Stimulated activated CD8-positive, alpha-beta memory T cell treated with anti-CD3 and anti-CD28 coated beads, Interleukin-15, amount 100 ng/mL, for 48 hours (primary cell): ENCODE results near the gene DAP.
"Not testable (repeated sequence)": the region's sequence is repeated elsewhere in the genome, so short reads cannot be mapped to it uniquely, and the experiment has no call there.

Experiments used
- DNase-seq, 2 donors: peaks; one replicate each; pipeline ENCODE4 v3.0.0-alpha.2; 2020; ENCODE audit warnings: low read depth in 2 of 2

The DAP gene

DNA sequence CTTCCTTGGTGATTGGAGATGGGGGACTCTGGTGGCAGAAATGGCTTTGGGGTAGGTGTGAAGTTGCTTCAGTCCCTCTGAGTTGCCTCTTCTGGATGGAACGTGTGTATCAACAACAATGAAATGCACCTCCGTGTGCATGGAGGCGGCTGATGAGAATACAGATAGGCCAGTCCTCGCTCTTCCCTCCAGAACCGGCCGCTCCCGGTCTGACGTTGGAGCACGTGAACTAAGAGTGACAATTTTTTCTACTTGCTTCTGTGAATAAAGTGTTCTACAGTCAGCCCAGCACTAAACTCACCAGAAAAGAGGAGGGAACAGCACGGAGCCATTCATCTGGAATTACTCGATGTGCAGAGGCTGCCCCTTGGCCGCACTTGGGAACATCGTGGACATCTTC is 106.5 kb downstream of the DAP start:
- DNase-seq: no peak

DNA sequence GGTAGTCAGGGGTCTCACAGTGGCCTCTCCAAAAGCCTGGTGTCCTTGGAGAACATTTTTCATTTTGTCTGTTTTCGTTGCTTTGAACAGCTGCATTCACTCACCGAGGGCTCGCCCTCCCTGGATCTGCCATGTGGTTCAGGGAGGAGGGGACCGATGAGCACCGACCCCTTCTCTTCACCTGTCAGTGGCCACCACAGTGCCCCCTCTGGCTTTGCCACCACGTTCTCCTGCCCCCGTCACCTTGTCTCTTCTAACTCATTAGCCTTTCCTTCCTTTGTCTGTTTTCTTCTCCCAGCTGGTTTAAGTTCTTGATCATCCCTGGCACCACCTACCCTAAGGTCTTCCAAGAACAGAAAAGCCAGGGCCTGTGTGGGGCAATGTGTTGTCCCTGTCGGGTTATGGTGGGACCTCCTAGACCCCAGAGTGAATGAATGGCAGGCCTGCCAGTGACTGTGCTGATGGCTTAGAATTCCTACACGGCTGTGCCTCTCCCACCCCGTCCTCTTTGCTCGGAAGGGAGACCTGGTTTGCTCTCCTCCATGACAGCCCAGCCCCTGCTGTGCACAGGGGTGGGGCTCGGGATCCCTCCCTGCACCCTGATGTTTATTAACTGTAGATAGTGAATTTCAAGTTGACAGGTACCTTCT is 107.2 kb downstream of the DAP start:
- DNase-seq: no peak

DNA sequence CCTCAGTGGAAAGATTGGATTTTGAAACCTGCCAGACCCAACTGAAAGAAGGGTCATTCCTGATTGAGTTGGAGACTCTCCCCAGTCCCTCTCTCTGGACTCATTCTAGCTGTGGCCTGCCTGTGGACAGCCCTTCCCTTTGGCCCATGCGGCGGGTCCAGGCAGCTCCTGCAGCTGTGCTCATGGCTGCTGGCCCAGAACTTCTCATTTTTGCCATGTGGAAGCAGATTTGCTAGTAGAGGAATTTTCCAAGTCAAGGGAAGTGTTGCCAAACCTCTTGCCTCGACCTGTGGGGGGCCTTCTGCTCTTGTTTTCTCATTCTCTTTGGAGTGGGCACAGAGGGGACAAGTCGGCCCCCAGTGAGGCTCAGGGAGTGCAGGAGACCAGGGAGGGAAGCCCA is 108.0 kb downstream of the DAP start:
- DNase-seq: no peak

DNA sequence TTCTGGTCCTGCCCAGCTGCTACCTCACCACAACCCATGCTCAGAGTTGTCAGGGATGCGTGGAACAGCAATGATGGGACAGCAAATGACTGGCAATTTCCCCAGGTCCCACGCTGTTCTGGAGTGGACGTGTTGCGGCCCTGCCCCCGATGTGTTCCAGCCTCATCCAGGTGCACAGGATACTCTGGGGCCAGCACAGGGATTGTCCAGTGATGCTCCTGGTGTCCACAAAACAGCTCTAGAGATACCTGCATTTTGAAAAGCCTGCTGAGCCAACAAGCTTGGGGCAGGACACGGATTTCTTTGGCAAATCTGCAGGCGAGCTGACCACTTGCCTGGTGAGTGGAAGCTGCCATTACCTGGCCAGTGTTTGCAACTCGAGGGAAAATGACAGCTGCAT is 108.4 kb downstream of the DAP start:
- no peak for DNase-seq

DNA sequence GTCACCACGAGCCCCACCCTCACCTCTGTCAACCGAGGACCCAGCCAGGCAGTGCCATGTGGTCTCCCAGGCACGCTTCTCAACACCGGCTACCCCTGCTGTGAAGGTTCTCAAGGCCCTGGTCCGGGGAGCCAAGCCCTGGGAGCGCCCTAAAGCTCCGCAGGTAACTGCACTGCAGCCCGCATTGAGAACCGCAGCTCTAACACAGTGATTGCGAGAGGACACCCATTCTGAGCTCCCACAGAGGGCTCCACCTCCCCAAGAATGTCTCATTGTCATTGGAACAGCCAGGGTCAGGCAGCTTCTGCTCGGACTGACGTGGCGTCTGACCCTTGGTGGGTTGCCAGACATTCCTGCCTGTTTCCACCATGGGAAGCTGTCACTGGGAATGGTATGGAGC is 108.9 kb downstream of the DAP start:
- DNase-seq: no peak

DNA sequence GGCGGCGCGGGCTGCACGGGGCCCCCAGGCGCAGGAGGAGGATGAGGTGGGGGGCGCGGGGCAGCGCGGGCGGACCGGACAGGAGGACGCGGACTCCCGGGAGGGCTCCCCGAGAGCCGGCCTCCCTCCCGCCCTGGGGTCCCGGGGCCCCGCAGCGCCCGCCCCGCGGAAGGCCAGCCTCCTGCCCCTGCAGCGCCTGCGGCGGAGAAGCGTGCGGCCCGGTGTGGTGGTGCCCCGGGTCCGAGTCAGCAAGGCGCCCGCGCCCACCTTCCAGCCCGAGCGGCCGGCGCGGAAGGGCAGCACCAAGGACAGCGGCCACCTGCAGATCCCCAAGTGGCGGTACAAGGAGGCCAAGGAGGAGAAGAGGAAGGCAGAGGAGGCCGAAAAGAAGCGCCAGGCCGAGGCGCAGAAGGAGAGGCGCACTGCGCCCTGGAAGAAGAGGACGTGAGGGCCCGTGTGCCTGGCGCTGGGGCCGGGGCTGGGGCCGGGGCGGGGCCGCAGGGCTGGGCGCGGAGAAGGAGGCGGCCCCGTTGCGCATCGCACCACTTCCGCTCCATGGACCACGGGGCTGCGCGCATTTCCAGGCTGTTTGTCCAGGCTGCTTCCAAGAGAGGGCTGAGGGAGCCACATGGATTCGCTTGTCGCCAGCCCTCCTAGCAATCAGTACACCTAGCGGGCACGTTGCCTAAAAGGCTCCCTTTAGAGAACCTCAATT is 111.2 kb downstream of the DAP start:
- DNase-seq: no peak

DNA sequence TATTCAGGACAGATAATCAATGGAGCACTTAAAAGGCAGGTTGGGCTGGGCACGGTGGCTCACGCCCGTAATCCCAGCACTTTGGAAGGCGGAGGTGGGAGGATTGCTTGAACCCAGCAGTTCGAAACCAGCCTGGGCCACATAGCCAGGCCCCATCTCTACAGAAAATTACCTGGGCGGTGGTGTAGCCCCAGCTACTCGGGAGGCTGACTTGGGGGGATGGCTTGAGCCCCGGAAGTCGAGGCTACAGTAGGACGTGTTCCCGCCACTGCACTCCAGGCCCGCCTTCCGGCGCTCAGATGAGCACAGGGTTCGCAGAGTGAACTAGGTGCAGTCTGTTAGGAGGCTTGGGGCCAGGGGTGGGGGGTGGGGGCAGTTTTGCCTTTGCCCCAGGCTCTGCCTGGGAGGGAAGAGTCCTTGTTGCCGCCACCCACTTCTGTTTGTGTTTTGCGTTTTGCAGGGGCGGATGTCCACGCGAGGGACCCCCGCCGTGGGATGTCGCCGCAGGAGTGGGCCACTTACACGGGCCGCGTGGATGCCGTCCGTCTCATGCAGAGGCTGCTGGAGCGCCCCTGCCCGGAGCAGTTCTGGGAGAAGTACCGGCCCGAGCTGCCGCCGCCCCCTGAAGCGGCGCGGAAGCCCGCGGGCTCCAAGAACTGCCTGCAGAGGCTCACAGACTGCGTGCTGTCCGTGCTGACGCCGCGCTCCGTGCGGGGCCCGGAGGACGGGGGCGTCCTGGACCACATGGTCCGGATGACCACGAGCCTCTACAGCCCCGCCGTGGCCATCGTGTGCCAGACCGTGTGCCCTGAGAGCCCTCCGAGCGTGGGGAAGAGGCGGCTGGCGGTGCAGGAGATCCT is 112.0 kb downstream of the DAP start:
- DNase-seq: no peak

DNA sequence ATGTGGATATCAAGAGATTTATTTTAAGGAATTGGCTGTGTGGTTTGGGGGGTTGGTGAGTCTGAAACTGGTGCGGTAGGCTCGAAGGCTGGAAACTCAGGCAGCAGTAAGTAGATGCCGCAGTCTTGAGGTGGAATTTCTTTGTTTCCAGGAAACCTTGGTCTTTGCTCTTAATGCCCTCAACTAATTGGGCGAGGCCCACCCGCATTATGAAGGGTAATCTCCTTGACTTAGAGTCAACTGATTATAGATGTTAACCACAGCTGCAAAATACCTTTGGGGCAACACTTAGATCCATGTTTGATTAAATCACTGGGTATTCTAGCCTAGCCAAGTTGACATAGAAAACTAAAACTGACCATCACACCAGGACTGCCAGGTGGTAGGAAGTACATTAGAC is 113.4 kb downstream of the DAP start:
- DNase-seq: no peak

DNA sequence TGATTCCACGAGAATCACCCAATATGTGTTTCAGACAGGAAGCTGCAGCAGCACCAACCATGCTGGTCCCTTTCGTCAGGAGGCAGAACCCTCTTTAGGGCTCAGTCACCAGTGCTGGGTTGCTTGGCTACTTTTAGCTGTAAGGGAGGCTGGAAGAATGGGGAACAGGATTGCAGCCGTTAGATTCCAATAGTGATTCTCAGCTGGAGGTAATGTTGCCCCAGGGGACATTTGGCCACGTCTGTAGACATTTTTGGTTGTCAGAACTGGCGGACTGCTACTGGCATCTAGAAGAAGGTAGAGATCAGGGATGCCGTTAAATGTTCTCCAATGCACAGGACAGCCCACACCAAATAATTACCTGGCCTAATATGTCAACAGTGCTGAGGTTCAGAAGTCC is 115.4 kb downstream of the DAP start:
- DNase-seq: no peak

DNA sequence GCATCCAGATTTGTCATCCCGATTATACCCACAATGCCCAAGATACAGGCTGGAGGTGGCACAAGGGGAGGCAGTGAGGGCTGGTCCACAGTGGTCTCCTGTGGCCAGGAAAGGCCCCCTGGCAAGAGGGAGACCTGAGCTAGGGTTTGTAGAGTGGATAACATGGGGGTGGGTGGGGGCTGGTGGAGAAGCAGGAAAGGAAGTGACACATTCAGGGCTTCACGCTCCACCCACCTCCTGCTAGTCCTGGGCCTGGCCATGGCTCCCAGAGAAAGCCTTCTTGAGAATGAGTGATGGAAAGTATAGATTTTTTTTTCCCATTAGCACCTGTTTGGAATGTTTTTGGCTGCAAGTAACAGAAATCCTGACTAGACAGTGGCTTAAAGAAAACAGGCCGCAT is 115.9 kb downstream of the DAP start:
- peak in 1 of 2 donors; percentile 19 for DNase-seq

DNA sequence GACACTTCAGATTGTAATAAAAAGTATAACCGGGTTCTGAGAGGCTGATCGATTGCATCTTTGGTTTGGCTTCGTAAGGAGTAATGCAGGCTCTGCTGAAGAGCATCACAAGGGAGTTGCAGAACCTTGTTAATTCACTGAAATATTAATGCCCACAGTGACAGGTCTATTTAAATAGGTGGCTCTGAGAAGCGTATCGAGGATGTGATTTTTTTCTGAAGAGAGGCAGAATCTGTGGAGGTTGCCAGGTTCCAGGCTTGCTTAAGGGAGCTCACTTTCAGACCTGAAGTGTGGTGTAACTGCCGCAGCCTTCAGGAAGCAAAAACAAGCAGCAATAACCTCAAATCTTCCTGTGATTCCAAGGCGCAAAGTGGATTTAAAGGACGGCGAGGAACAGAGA is 116.8 kb downstream of the DAP start:
- no peak for DNase-seq

DNA sequence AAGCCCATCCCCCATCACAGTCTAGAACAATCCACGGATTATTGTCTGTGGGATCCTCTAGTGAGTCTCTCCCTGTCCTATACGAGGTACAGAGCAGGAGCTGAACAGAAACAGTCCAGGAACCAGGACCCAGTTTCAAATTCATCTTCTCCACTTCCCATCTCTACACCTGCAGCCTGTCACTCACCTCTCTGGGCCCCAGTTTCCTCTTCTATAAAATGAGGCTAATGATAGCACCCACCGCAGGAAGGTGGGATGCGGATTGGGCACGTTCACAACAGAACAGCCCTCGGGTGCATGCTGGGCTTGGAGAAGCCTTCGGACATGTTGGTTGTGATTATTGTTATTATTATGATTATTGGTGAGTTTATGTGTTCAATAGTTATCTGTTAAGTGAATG is 118.7 kb downstream of the DAP start:
- no peak for DNase-seq

DNA sequence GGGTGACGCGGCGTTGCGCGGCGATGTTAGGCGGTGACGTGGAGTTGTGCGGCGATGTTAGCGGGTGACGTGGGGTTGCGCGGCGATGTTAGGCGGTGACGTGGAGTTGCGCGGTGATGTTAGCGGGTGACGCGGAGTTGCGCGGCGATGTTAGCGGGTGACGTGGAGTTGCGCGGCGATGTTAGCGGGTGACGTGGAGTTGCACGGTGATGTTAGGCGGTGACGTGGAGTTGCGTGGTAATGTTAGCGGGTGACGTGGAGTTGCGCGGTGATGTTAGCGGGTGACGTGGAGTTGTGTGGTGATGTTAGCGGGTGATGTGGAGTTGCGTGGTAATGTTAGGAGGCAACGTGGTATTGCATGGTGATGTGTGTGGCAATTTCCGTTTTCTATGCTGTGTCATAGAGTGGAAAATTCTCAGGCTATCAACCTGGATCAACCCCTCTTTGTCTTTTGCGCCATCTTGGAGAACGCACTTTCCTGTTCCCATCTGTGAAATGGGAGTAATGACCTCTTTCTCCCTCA is 121.1 kb downstream of the DAP start:
- DNase-seq: no peak

DNA sequence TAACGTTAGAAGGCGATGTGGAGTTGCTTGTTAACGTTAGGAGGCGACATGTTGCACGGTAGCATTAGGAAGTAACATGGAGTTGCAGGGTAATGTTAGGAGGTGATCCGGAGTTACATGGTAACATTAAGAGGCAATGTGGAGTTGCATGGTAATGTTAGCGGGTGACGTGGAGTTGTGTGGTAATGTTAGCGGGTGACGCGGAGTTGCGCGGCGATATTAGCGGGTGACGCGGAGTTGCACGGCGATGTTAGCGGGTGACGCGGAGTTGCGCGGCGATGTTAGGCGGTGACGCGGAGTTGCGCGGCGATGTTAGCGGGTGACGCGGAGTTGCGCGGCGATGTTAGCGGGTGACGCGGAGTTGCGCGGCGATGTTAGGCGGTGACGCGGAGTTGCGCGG is 122.3 kb downstream of the DAP start:
- not testable (repeated sequence) for DNase-seq

DNA sequence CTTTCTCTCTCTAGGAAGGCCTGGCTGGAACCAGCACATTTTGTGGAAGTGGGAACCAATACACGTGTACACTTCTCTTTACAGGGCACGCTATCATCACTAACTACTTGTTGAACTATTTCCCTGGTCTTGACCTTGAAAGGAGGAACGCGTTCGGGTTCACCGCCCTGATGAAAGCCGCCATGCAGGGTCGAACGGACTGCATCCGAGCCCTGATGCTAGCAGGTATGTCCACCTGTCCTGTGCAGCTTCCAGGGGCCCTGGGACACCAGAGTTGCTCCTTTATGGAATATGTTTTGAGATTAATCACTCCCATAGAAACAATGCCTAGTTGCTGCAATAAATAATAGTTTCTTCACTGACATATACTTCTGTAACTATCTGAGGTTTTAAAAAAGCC is 123.1 kb downstream of the DAP start:
- DNase-seq: no peak

DNA sequence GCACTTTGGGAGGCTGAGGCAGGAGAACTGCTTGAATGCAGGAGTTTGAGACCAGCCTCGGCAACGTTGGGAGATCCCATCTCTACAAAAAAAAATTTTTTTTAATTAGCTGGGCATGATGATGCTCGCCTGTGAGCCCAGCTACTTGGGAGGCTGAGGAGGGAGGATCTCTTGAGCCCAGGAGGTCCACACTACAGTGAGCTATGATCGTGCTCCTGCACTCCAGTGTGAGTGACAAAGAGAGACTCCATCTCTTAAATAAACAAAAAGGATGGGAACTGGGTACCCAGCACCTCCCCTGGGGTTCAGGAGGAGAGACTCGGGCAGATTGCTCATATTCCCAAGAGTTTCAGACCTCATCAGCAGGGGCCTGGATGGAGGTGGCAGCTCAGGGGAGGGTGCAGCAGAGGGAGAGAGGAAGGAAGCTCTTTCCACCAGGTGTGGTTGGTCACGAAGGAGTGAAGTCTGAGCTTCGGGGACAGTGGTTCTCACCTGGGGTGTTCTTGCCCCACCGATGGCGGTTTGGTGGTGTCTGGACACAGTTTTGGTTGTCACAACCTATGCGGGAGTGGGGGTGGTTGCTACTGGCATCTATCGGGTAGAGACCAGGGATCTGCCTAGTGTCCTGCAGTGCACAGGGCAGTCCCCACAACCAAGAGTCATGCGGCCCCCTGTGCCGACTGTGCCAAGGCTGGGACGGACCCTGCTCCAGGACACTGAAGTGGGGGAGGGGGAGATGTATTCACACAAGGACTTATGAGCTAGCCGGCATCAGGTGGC is 124.5 kb downstream of the DAP start:
- no peak for DNase-seq

DNA sequence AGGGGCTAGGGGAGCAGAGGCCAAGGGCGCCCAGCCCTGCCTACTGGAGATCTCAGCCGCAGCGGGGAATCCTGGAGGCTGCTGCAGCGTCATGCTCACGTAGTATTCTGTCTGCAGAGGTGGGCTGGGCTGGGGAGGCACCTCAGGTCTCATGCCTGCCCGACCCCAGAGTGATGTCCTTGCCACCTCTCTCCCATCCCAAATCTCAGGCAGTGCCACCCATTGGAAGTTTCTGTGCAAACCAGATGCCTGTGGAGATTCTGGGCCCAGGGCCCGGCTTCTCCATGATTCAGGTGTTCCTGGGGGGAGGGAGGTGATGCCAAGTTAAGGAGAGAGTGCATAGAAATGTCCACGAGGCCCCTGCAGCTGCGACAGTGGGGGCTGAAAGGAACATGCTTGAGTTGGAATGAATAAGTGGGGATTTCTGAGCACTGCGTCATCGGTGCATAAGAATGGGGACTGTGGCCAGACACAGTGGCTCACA is 125.1 kb downstream of the DAP start:
- peak in 1 of 2 donors; percentile 30 for DNase-seq

DNA sequence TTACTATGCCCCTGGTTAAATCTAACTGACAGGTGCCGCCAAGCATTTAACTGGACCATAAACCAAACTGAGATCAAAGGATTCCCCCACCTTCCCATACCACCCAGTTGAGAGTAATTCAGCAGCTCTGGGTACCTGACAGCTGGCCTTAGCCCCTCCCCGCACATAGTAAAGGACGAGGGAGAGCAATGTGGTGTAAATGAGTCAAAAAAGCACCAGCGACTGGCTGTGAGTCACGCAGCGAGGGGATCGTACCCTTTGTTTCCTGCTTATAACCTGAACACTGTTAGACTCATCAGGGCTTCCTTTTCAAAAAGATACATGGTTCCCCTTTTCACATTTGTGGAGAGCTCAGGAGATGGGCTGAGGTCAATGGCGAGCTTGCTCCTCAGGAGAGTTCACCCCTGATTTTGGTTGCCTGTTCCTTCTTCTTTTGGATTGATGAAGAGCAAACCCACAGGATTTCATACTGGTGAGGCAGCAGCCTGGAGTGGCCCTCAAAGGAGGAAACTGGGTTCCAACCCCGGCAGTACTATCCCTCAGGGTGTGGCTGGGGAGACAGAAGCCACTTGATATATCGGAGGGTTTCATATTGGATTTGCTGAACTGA is 125.7 kb downstream of the DAP start:
- DNase-seq: peak; percentile 73 to 79

DNA sequence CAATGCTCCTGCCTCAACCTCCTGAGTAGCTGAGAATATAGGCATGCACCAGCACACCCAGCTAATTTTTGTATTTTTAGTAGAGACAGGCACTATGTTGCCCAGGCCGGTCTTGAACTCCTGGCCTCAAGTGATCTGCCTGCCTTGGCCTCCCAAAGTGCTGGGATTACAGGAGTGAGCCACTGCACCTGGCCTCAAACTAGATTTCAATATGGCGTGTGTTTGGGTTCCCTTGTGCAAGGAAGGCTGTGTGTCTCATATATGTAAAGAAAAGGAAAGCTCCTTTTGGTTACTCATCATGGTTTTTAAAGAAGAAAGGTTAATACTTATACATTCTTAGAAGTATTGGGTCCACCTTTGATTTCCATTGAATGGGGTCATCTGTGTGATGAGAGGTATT is 126.5 kb downstream of the DAP start:
- no peak for DNase-seq

DNA sequence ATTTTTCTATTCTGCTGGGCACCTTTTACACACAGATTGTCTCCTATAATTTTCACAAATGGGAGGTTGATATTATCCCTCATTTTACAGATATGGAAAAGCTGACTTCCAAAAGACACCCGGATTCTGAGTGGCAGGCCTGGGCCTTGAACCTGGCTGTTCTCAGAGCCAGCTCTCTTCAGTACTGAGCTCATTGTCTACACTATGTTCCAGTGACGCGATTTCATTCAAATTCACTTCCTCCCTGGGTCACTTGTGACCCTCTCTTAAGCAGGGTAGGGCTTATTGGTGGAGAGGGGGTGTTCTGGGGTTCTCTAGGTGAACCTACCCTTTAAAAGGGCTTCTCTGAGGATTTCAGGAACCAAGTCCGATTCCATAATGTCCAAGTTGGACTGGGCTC is 127.0 kb downstream of the DAP start:
- DNase-seq: no peak
